GM18909 (cell line): Measurements from ENCODE around the gene FGF12.
A peak's percentile ranks its signal among the peaks of the same experiment; 100 is the strongest.

Source experiments
- ATAC-seq: cut with Tn5 transposase; IDR thresholded peaks from one replicate; pipeline ENCODE4 v1.9.1; 2021; ENCODE audit warnings: mild to moderate bottlenecking; ENCODE audit not compliant: unreplicated experiment, poor library complexity

FGF12 gene

GRCh38 chr3:192169332-192169915, 557.9 kb downstream of the FGF12 start:
- ATAC-seq, result no peak

- no peak for ATAC-seq
These were observed 559.1 kb downstream of the FGF12 start for GRCh38 chr3:192168202-192168601.

GRCh38 chr3:192165552-192165951, 561.8 kb downstream of the FGF12 start:
- ATAC-seq, result no peak

GRCh38 chr3:192161661-192162060, 565.7 kb downstream of the FGF12 start:
- ATAC-seq, result no peak

- ATAC-seq, result no peak
These were observed 571.0 kb downstream of the FGF12 start for GRCh38 chr3:192156382-192156781.

- no peak for ATAC-seq
These were observed 572.1 kb downstream of the FGF12 start for GRCh38 chr3:192155194-192155593.

GRCh38 chr3:192133271-192133670, 594.1 kb downstream of the FGF12 start:
- no peak for ATAC-seq

- ATAC-seq, result peak; percentile 80
These were observed 596.7 kb downstream of the FGF12 start for GRCh38 chr3:192130534-192131132.

GRCh38 chr3:192129586-192129985, 597.8 kb downstream of the FGF12 start:
- no peak for ATAC-seq

GRCh38 chr3:192128922-192129321, 598.4 kb downstream of the FGF12 start:
- peak; percentile 75 for ATAC-seq

- ATAC-seq, result peak; percentile 50
These were observed 599.3 kb downstream of the FGF12 start for GRCh38 chr3:192128060-192128459.

- peak; percentile 76 for ATAC-seq
These were observed 604.3 kb downstream of the FGF12 start for GRCh38 chr3:192122832-192123594.

- ATAC-seq, result no peak
These were observed 605.4 kb downstream of the FGF12 start for GRCh38 chr3:192121923-192122322.

GRCh38 chr3:192108820-192109219, 618.5 kb downstream of the FGF12 start:
- ATAC-seq, result no peak

GRCh38 chr3:192106543-192106942, 620.8 kb downstream of the FGF12 start:
- ATAC-seq, result no peak

GRCh38 chr3:192092388-192093005, 634.8 kb downstream of the FGF12 start:
- ATAC-seq, result peak; percentile 58

GRCh38 chr3:192091831-192092230, 635.5 kb downstream of the FGF12 start:
- ATAC-seq, result no peak

- peak; percentile 77 for ATAC-seq
These were observed 636.8 kb downstream of the FGF12 start for GRCh38 chr3:192090586-192090985.
